Measurements from ENCODE around the gene PJA2. TPM values are rescaled to one million over a fixed set of nuclear protein-coding genes. Genes with fewer than 3 reads are reported as not detected.

Gene PJA2
- total and polyA plus RNA-seq, 8 donors, result 81.4 to 147 (median 125) TPM

- TF ChIP-seq, protein P1, sequence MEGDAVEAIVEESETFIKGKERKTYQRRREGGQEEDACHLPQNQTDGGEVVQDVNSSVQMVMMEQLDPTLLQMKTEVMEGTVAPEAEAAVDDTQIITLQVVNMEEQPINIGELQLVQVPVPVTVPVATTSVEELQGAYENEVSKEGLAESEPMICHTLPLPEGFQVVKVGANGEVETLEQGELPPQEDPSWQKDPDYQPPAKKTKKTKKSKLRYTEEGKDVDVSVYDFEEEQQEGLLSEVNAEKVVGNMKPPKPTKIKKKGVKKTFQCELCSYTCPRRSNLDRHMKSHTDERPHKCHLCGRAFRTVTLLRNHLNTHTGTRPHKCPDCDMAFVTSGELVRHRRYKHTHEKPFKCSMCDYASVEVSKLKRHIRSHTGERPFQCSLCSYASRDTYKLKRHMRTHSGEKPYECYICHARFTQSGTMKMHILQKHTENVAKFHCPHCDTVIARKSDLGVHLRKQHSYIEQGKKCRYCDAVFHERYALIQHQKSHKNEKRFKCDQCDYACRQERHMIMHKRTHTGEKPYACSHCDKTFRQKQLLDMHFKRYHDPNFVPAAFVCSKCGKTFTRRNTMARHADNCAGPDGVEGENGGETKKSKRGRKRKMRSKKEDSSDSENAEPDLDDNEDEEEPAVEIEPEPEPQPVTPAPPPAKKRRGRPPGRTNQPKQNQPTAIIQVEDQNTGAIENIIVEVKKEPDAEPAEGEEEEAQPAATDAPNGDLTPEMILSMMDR (IDR thresholded peaks at IDR 0.05), result no peak
- Histone ChIP-seq H3K36me3 (peaks cover 0 to 13% of the 10 kb centered on the region in 2 donors), H3K4me3 (no peak overlapping the region), H3K4me1 (peaks cover 0 to 4% of the 10 kb centered on the region in 2 donors), H3K9me3 (no peaks in the 10 kb centered on the region), H3K27ac (no peak overlapping the region), H3K27me3 (no peaks in the 10 kb centered on the region)
- DNase-seq (no peak), ATAC-seq (no peak)
- intact Hi-C loops (cut with DNase I), result no loop called here
Observed at GRCh38 chr5:109327570-109327969, 82.2 kb downstream of the PJA2 start.

DNA sequence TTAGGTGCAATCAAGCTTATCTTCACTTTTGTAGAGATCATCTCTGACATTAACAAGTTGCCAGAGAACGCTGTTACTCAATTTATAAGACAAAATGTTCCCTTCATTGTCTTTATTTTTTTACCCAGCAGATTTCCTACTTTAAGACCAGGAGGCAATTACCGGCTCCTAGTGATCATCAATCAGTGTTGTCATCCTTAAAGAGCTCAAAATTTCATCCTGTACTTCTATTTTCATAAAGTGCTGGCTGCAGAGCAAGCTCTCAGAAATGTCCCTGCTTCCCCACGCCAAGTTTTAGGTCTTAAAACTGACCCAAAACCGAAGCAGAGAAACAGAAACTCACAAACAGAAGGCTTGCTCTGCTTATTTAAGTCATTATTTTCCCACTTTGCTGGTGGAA is 82.9 kb downstream of the PJA2 start:
- peaks cover 0 to 13% of the 10 kb centered on the region in 2 donors for H3K36me3 ChIP-seq
- no peaks in the 10 kb centered on the region for H3K9me3 ChIP-seq
- peaks cover 0 to 4% of the 10 kb centered on the region in 2 donors for H3K4me1 ChIP-seq
- H3K4me3 ChIP-seq, result no peak overlapping the region
- intact Hi-C loops (cut with DNase I), result no loop called here
- ATAC-seq, result no peak
- DNase-seq, result no peak
- TF ChIP-seq, protein P1 (IDR thresholded peaks at IDR 0.05), result no peak
- no peaks in the 10 kb centered on the region for H3K27me3 ChIP-seq
- H3K27ac ChIP-seq, result no peak overlapping the region

DNA sequence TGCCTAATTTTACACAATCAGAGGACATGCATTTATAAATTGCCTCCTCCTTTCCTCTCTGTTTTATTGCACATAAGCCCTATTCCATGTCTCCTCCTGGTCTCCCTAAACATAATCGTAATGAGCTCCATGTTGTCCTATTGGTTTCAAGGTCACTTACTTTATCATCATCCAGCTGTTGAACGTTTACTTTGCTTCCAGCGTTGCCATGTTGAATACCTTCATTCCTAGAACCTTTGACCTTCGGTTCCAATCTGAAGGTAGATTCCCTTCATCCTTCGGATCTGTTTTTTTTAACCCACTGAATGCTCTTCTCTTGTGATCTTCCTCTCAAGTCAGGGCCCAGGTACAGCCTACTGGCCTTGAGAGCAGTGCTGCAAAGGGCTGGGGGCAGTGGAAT is 84.3 kb downstream of the PJA2 start:
- DNase-seq (no peak), ATAC-seq (no peak)
- H3K4me3 ChIP-seq, result no peak overlapping the region
- peaks cover 0 to 3% of the 10 kb centered on the region in 2 donors for H3K36me3 ChIP-seq
- H3K4me1 ChIP-seq, result peaks cover 0 to 4% of the 10 kb centered on the region in 2 donors
- intact Hi-C loops (cut with DNase I), result no loop called here
- no peak overlapping the region for H3K27ac ChIP-seq
- no peaks in the 10 kb centered on the region for H3K27me3 ChIP-seq
- TF ChIP-seq, protein P1 (IDR thresholded peaks at IDR 0.05), result no peak
- no peaks in the 10 kb centered on the region for H3K9me3 ChIP-seq

GRCh38 chr5:109324931-109325330 is 84.8 kb downstream of the PJA2 start:
- Histone ChIP-seq H3K27ac (no peak overlapping the region), H3K9me3 (no peaks in the 10 kb centered on the region), H3K4me1 (peaks cover 0 to 4% of the 10 kb centered on the region in 2 donors), H3K36me3 (peaks cover 0 to 3% of the 10 kb centered on the region in 2 donors), H3K4me3 (no peak overlapping the region), H3K27me3 (no peaks in the 10 kb centered on the region)
- peak; percentile 32 for ATAC-seq
- DNase-seq, result no peak
- TF ChIP-seq, protein P1 (IDR thresholded peaks at IDR 0.05), result no peak
- intact Hi-C loops (cut with DNase I), result no loop called here

DNA sequence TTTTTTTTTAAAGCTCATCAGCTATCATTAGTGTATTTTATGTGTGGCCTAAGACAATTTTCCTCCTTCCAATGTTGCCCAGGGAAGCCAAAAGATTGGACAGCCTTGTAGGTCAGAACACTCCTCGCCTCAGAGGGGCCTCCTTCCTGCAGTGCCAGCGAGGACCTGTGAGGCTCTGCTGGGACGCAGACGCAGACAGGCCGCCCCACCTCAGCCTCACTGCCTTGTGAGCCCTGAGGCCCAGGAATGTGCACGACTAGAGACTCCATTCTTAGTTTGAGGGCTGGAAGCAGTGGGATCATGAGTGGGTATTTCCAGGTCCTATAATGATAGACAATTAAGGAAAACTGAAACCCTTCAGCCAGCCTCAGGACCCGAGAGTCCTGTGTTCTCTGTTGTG is 85.4 kb downstream of the PJA2 start:
- intact Hi-C loops (cut with DNase I), result no loop called here
- Histone ChIP-seq H3K4me3 (no peak overlapping the region), H3K4me1 (peaks cover 0 to 4% of the 10 kb centered on the region in 2 donors), H3K36me3 (peaks cover 0 to 3% of the 10 kb centered on the region in 2 donors), H3K27ac (no peak overlapping the region), H3K27me3 (no peaks in the 10 kb centered on the region), H3K9me3 (no peaks in the 10 kb centered on the region)
- DNase-seq, result no peak
- TF ChIP-seq, protein P1 (IDR thresholded peaks at IDR 0.05), result no peak
- no peak for ATAC-seq

Measured in left lung (tissue), 10 donors.